ENCODE measurements around the gene GPATCH4.

GPATCH4 gene

GRCh38 chr1:156602557-156602993 lies 1.3 kb upstream of the GPATCH4 start:
- in situ Hi-C loops (cut with HindIII; ENCODE audit: low pct_ligation_motif_present, low sequenced_read_pairs) = no loop called here
- H3K36me3 ChIP-seq (replicated peaks) = peaks cover 14% of the 10 kb centered on the region
- H3K27me3 ChIP-seq (replicated peaks) = no peaks in the 10 kb centered on the region
- no peak overlapping the region for H3K27ac ChIP-seq
- peak; percentile 54 for TF ChIP-seq CTCF (IDR thresholded peaks at IDR 0.05; ENCODE audit: low read depth, low read length, missing control alignments)
- no peak for DNase-seq
- H3K4me3 ChIP-seq (ENCODE audit: low read depth, low read length) = no peak overlapping the region

GRCh38 chr1:156601892-156602291 lies 613 bp upstream of the GPATCH4 start:
- in situ Hi-C loops (cut with HindIII; ENCODE audit: low pct_ligation_motif_present, low sequenced_read_pairs) = no loop called here
- TF ChIP-seq CTCF (IDR thresholded peaks at IDR 0.05; ENCODE audit: low read depth, low read length, missing control alignments) = no peak
- no peaks in the 10 kb centered on the region for H3K27me3 ChIP-seq (replicated peaks)
- peaks cover 21% of the 10 kb centered on the region for H3K36me3 ChIP-seq (replicated peaks)
- DNase-seq = no peak
- H3K27ac ChIP-seq = no peak overlapping the region
- peak overlapping the region; percentile 89 for H3K4me3 ChIP-seq (ENCODE audit: low read depth, low read length)

- H3K27me3 ChIP-seq (replicated peaks) = no peaks in the 10 kb centered on the region
- H3K27ac ChIP-seq = peak overlapping the region; percentile 41
- peak overlapping the region; percentile 89 for H3K4me3 ChIP-seq (ENCODE audit: low read depth, low read length)
- H3K36me3 ChIP-seq (replicated peaks) = peaks cover 31% of the 10 kb centered on the region
- in situ Hi-C loops (cut with HindIII; ENCODE audit: low pct_ligation_motif_present, low sequenced_read_pairs) = no loop called here
- TF ChIP-seq CTCF (IDR thresholded peaks at IDR 0.05; ENCODE audit: low read depth, low read length, missing control alignments) = no peak
- no peak for DNase-seq
These were observed 552 bp downstream of the GPATCH4 start for GRCh38 chr1:156600733-156601121.

GRCh38 chr1:156599811-156600210 lies 1.5 kb downstream of the GPATCH4 start:
- H3K27ac ChIP-seq = no peak overlapping the region
- H3K27me3 ChIP-seq (replicated peaks) = no peaks in the 10 kb centered on the region
- peak; percentile 27 for TF ChIP-seq CTCF (IDR thresholded peaks at IDR 0.05; ENCODE audit: low read depth, low read length, missing control alignments)
- in situ Hi-C loops (cut with HindIII; ENCODE audit: low pct_ligation_motif_present, low sequenced_read_pairs) = no loop called here
- no peak for DNase-seq
- H3K4me3 ChIP-seq (ENCODE audit: low read depth, low read length) = no peak overlapping the region
- H3K36me3 ChIP-seq (replicated peaks) = peaks cover 37% of the 10 kb centered on the region

GRCh38 chr1:156598731-156599432 lies 2.4 kb downstream of the GPATCH4 start:
- no peak for TF ChIP-seq CTCF (IDR thresholded peaks at IDR 0.05; ENCODE audit: low read depth, low read length, missing control alignments)
- in situ Hi-C loops (cut with HindIII; ENCODE audit: low pct_ligation_motif_present, low sequenced_read_pairs) = no loop called here
- Histone ChIP-seq H3K27me3 (replicated peaks) (no peaks in the 10 kb centered on the region), H3K36me3 (replicated peaks) (peaks cover 42% of the 10 kb centered on the region), H3K4me3 (ENCODE audit: low read depth, low read length) (no peak overlapping the region), H3K27ac (no peak overlapping the region)
- DNase-seq = no peak

GRCh38 chr1:156598125-156598524 lies 3.2 kb downstream of the GPATCH4 start:
- H3K36me3 ChIP-seq (replicated peaks) = peaks cover 43% of the 10 kb centered on the region
- no peak overlapping the region for H3K27ac ChIP-seq
- in situ Hi-C loops (cut with HindIII; ENCODE audit: low pct_ligation_motif_present, low sequenced_read_pairs) = no loop called here
- no peak for TF ChIP-seq CTCF (IDR thresholded peaks at IDR 0.05; ENCODE audit: low read depth, low read length, missing control alignments)
- H3K27me3 ChIP-seq (replicated peaks) = no peaks in the 10 kb centered on the region
- DNase-seq = no peak
- no peak overlapping the region for H3K4me3 ChIP-seq (ENCODE audit: low read depth, low read length)

Measured in brain microvascular endothelial cell (primary cell).